WTC11 (cell line): Measurements from ENCODE around the gene FOXN3. TPM values are rescaled to one million over a fixed set of nuclear protein-coding genes. Genes with fewer than 3 reads are reported as not detected.

Experiments
- ATAC-seq: fragments of 200-7000 bp; cut with Tn5 transposase; 2 replicates; pipeline ENCODE4 v1.10.0; 2021; ENCODE audit warnings: mild to moderate bottlenecking, moderate library complexity
- CTCF ChIA-PET: fragments of 300-600 bp; sonication (Branson Sonifier 250); formaldehyde crosslinking; loops from one replicate; lab custom pipeline; 2021; ENCODE audit warnings: antibody characterized with exemption; lab: Charles Lee
- POLR2A ChIA-PET: fragments of 350-600 bp; sonication (Branson Sonifier 250); formaldehyde crosslinking; loops from one replicate; lab custom pipeline; 2021; ENCODE audit warnings: antibody characterized with exemption; lab: Charles Lee
- DNase-seq: peaks from one replicate; pipeline ENCODE4 v3.0.0; 2021; ENCODE audit warnings: low spot score
- H3K27ac Mint-ChIP-seq: 2 replicates; pipeline ENCODE4 v1.8.0; 2021; ENCODE audit warnings: mixed read lengths
- H3K27me3 Mint-ChIP-seq: 2 replicates; pipeline ENCODE4 v1.8.0; 2021; ENCODE audit warnings: low read depth, mild to moderate bottlenecking, moderate library complexity, mixed read lengths
- H3K36me3 Mint-ChIP-seq: 2 replicates; pipeline ENCODE4 v1.8.0; 2021; ENCODE audit warnings: mixed read lengths
- H3K4me1 Mint-ChIP-seq: 2 replicates; pipeline ENCODE4 v1.8.0; 2022; ENCODE audit warnings: mixed read lengths
- H3K4me3 Mint-ChIP-seq: 2 replicates; pipeline ENCODE4 v1.8.0; 2021; ENCODE audit warnings: mild to moderate bottlenecking, moderate library complexity, mixed read lengths
- H3K9me3 Mint-ChIP-seq: 2 replicates; pipeline ENCODE4 v1.8.0; 2021; ENCODE audit warnings: mixed read lengths
- AR ChIP-seq: fragments of 250-450 bp; sonication (Bioruptor Pico); IDR thresholded peaks from 2 replicates; pipeline ENCODE4 v1.9.0; 2021; ENCODE audit warnings: mild to moderate bottlenecking
- E2F4 ChIP-seq: sonication (generic); formaldehyde crosslinking; IDR thresholded peaks from 2 replicates; pipeline ENCODE4 v1.8.1; 2022; ENCODE audit warnings: low read depth, mild to moderate bottlenecking, moderate library complexity, missing genetic modification reagents, borderline replicate concordance
- EMX1 ChIP-seq: fragments of 250-450 bp; sonication (Bioruptor Pico); IDR thresholded peaks from 2 replicates; pipeline ENCODE4 v1.8.0; 2021; ENCODE audit warnings: mild to moderate bottlenecking
- ESRRA ChIP-seq: sonication (generic); formaldehyde crosslinking; IDR thresholded peaks from 2 replicates; pipeline ENCODE4 v1.8.1; 2022; ENCODE audit warnings: mild to moderate bottlenecking, missing genetic modification reagents, borderline replicate concordance
- ETV6 ChIP-seq: sonication (generic); formaldehyde crosslinking; IDR thresholded peaks from 2 replicates; pipeline ENCODE4 v1.8.1; 2022; ENCODE audit warnings: mild to moderate bottlenecking, missing genetic modification reagents
- FOXK1 ChIP-seq: sonication (generic); formaldehyde crosslinking; IDR thresholded peaks from 2 replicates; pipeline ENCODE4 v1.8.0; 2022; ENCODE audit warnings: mild to moderate bottlenecking, moderate library complexity, missing genetic modification reagents
- PRDM15 ChIP-seq: sonication (generic); formaldehyde crosslinking; IDR thresholded peaks from 2 replicates; pipeline ENCODE4 v1.8.0; 2022; ENCODE audit warnings: missing genetic modification reagents
- SMAD4 ChIP-seq: sonication (generic); formaldehyde crosslinking; IDR thresholded peaks from 2 replicates; pipeline ENCODE4 v1.8.0; 2022; ENCODE audit warnings: mild to moderate bottlenecking, missing genetic modification reagents
- TP53 ChIP-seq: sonication (generic); formaldehyde crosslinking; IDR thresholded peaks from 2 replicates; pipeline ENCODE4 v1.8.1; 2023; ENCODE audit warnings: mild to moderate bottlenecking, missing genetic modification reagents
- USF2 ChIP-seq: sonication (generic); formaldehyde crosslinking; IDR thresholded peaks from 2 replicates; pipeline ENCODE4 v1.8.1; 2023; ENCODE audit warnings: mild to moderate bottlenecking, missing genetic modification reagents, moderate library complexity
- ZSCAN18 ChIP-seq: fragments of 250-450 bp; sonication (Bioruptor Pico); IDR thresholded peaks from 2 replicates; pipeline ENCODE4 v2.1.2; 2022; ENCODE audit warnings: mild to moderate bottlenecking, moderate library complexity
- total RNA-seq: library from RNA; stranded (reverse); gene quantifications from 3 replicates; pipeline ENCODE4 v1.2.3, GENCODE V29; 2021

The FOXN3 gene
- total RNA-seq, 1 experiment from 2014 or later = 170 TPM

- CTCF ChIA-PET = interaction anchor here (0.6 kb wide), 1 partner anchor 114 kb away, joined by 3 read pairs; no protein-coding TSS in a partner anchor
- no peak for TF ChIP-seq FOXK1 (CRISPR knock-in tag)
- no peak for TF ChIP-seq TP53 (CRISPR knock-in tag)
- POLR2A ChIA-PET = no interaction called here
- DNase-seq (no peak), ATAC-seq (no peak)
- Mint-ChIP-seq H3K4me1 (peaks cover 48% of the 10 kb centered on the region), H3K27me3 (no peaks in the 10 kb centered on the region), H3K9me3 (no peaks in the 10 kb centered on the region), H3K4me3 (no peak overlapping the region), H3K36me3 (peaks cover 16% of the 10 kb centered on the region), H3K27ac (no peak overlapping the region)
These were observed 201.9 kb downstream of the FOXN3 start for GRCh38 chr14:89215114-89215513.

- Mint-ChIP-seq H3K4me1 (peaks cover 55% of the 10 kb centered on the region), H3K4me3 (no peak overlapping the region), H3K36me3 (peaks cover 11% of the 10 kb centered on the region), H3K27me3 (no peaks in the 10 kb centered on the region), H3K9me3 (no peaks in the 10 kb centered on the region), H3K27ac (peak overlapping the region; percentile 37; the same call in 1 of the 2 replicates)
- POLR2A ChIA-PET = no interaction called here
- CTCF ChIA-PET = interaction anchor here (0.6 kb wide), 1 partner anchor 115 kb away, joined by 3 read pairs; no protein-coding TSS in a partner anchor
- ATAC-seq (peak; percentile 33), DNase-seq (no peak)
- TF ChIP-seq ZSCAN18 (CRISPR knock-in tag) = no peak
These were observed 202.6 kb downstream of the FOXN3 start for GRCh38 chr14:89214221-89214965.

- Mint-ChIP-seq H3K4me3 (no peak overlapping the region), H3K9me3 (no peaks in the 10 kb centered on the region), H3K36me3 (peaks cover 6% of the 10 kb centered on the region; the same call in 1 of the 2 replicates), H3K27ac (no peak overlapping the region), H3K4me1 (peaks cover 68% of the 10 kb centered on the region), H3K27me3 (no peaks in the 10 kb centered on the region)
- no peak for TF ChIP-seq ESRRA (CRISPR knock-in tag)
- no peak for TF ChIP-seq AR (CRISPR knock-in tag)
- TF ChIP-seq SMAD4 (CRISPR knock-in tag) = no peak
- no peak for TF ChIP-seq PRDM15 (CRISPR knock-in tag)
- no peak for TF ChIP-seq EMX1 (CRISPR knock-in tag)
- no peak for TF ChIP-seq ETV6 (CRISPR knock-in tag)
- no peak for TF ChIP-seq USF2 (CRISPR knock-in tag)
- TF ChIP-seq E2F4 = no peak
- ChIA-PET POLR2A (interaction anchor here (0.5 kb wide), 1 partner anchor 14 kb away, joined by 4 read pairs; no protein-coding TSS in a partner anchor), CTCF (interaction anchor here (1.4 kb wide), 1 partner anchor 26 kb away, joined by 3 read pairs; no protein-coding TSS in a partner anchor)
- no peak for DNase-seq
- ATAC-seq = no peak
These were observed 204.4 kb downstream of the FOXN3 start for GRCh38 chr14:89212386-89213235.
